GM12892 (cell line): ENCODE data around the gene PLEKHM3.

Source experiments
- DNase-seq: peaks from one replicate; pipeline ENCODE4 v3.0.0; 2011; ENCODE audit not compliant: insufficient read length
- FAIRE-seq: peaks from 2 replicates; lab custom pipeline; 2011; peaks lifted over from hg19 to GRCh38; lab: Jason Lieb, UNC
- POLR2A ChIP-seq: IDR thresholded peaks from 2 replicates; pipeline ENCODE4 v1.6.1; 2011; ENCODE audit warnings: low read depth, low read length, control low read depth
- POLR2AphosphoS5 ChIP-seq: IDR thresholded peaks from 2 replicates; pipeline ENCODE4 v1.6.1; 2011; ENCODE audit warnings: low read depth, low read length, control low read depth
- TAF1 ChIP-seq: IDR thresholded peaks from 2 replicates; pipeline ENCODE4 v1.6.1; 2011; ENCODE audit warnings: low read depth, mild to moderate bottlenecking, control low read depth, low read length, borderline replicate concordance

Gene PLEKHM3

GRCh38 chr2:207852791-207853190, 172.5 kb downstream of the PLEKHM3 start:
- DNase-seq, result no peak
- no peak for TF ChIP-seq TAF1
- no peak for TF ChIP-seq POLR2AphosphoS5
- no peak for TF ChIP-seq POLR2A
- no peak for FAIRE-seq

- TF ChIP-seq POLR2AphosphoS5, result no peak
- no peak for TF ChIP-seq TAF1
- TF ChIP-seq POLR2A, result no peak
- DNase-seq (no peak), FAIRE-seq (no peak)
These were observed 175.9 kb downstream of the PLEKHM3 start for GRCh38 chr2:207849443-207849842.

- TF ChIP-seq TAF1, result no peak
- no peak for TF ChIP-seq POLR2A
- no peak for TF ChIP-seq POLR2AphosphoS5
- FAIRE-seq (no peak), DNase-seq (no peak)
These were observed 176.8 kb downstream of the PLEKHM3 start for GRCh38 chr2:207848545-207848928.

GRCh38 chr2:207847807-207848544, 177.4 kb downstream of the PLEKHM3 start:
- DNase-seq (no peak), FAIRE-seq (no peak)
- TF ChIP-seq POLR2A (no peak), POLR2AphosphoS5 (no peak)

- TF ChIP-seq TAF1 (no peak), POLR2A (no peak), POLR2AphosphoS5 (no peak)
- FAIRE-seq (no peak), DNase-seq (no peak)
These were observed 178.1 kb downstream of the PLEKHM3 start for GRCh38 chr2:207847098-207847806.

GRCh38 chr2:207845202-207845864, 180.0 kb downstream of the PLEKHM3 start:
- FAIRE-seq (no peak), DNase-seq (no peak)
- TF ChIP-seq TAF1 (no peak), POLR2A (no peak), POLR2AphosphoS5 (no peak)

- no peak for FAIRE-seq
- no peak for DNase-seq
- no peak for TF ChIP-seq TAF1
- TF ChIP-seq POLR2AphosphoS5, result no peak
- TF ChIP-seq POLR2A, result no peak
These were observed 180.7 kb downstream of the PLEKHM3 start for GRCh38 chr2:207844648-207845047.

- FAIRE-seq, result no peak
These were observed 185.2 kb downstream of the PLEKHM3 start for GRCh38 chr2:207840101-207840500.

GRCh38 chr2:207839575-207839974, 185.8 kb downstream of the PLEKHM3 start:
- no peak for FAIRE-seq
- DNase-seq, result no peak
- TF ChIP-seq TAF1, result no peak
- TF ChIP-seq POLR2AphosphoS5, result no peak
- TF ChIP-seq POLR2A, result no peak

More at GRCh38 chr2:207840101-207840500, 185.2 kb downstream of the PLEKHM3 start:
- no peak for TF ChIP-seq POLR2AphosphoS5
- TF ChIP-seq TAF1, result no peak
- no peak for TF ChIP-seq POLR2A
- no peak for DNase-seq

- no peak for TF ChIP-seq TAF1
- TF ChIP-seq POLR2A, result no peak
- TF ChIP-seq POLR2AphosphoS5, result no peak
- DNase-seq, result no peak
- no peak for FAIRE-seq
These were observed 186.3 kb downstream of the PLEKHM3 start for GRCh38 chr2:207839028-207839427.

- FAIRE-seq, result no peak
- no peak for TF ChIP-seq TAF1
- no peak for TF ChIP-seq POLR2AphosphoS5
- no peak for TF ChIP-seq POLR2A
- no peak for DNase-seq
These were observed 188.7 kb downstream of the PLEKHM3 start for GRCh38 chr2:207836521-207837133.

- FAIRE-seq, result no peak
- TF ChIP-seq TAF1 (no peak), POLR2AphosphoS5 (no peak), POLR2A (no peak)
- no peak for DNase-seq
These were observed 189.5 kb downstream of the PLEKHM3 start for GRCh38 chr2:207835805-207836204.
